Neural cell (in vitro differentiated cells): ENCODE measurements around the gene IL19. TPM values are rescaled to one million over a fixed set of nuclear protein-coding genes. Genes with fewer than 3 reads are reported as not detected.

Source experiments
- H2AFZ ChIP-seq: fragments of 200-600, 300-800 bp; sonication (generic), shearing (Covaris generic); 2 replicates; pipeline ENCODE4 v1.6.0; 2014; ENCODE audit warnings: low read depth, mild to moderate bottlenecking, antibody characterized with exemption, low read length, moderate library complexity
- H3F3A ChIP-seq: fragments of 200-600 bp; shearing (Covaris generic); 2 replicates; pipeline ENCODE4 v1.6.1; 2016; ENCODE audit warnings: mild to moderate bottlenecking, moderate library complexity, mixed read lengths, antibody characterized with exemption, low read length; ENCODE audit not compliant: insufficient read depth, poor library complexity, severe bottlenecking
- H3K27ac ChIP-seq: fragments of 200-600, 300-800 bp; sonication (generic), shearing (Covaris generic); 2 replicates; pipeline ENCODE4 v1.5.1; 2014; ENCODE audit warnings: mild to moderate bottlenecking, low read length, moderate library complexity
- H3K27me3 ChIP-seq: fragments of 300-800, 200-600 bp; sonication (generic), shearing (Covaris generic); 2 replicates; pipeline ENCODE4 v1.6.0; 2014; ENCODE audit warnings: mild to moderate bottlenecking, low read depth, low read length, moderate library complexity; ENCODE audit not compliant: insufficient read depth
- H3K36me3 ChIP-seq: fragments of 300-800, 200-600 bp; sonication (generic), shearing (Covaris generic); 2 replicates; pipeline ENCODE4 v1.5.1; 2014; ENCODE audit warnings: mild to moderate bottlenecking, antibody characterized with exemption, low read length, moderate library complexity; ENCODE audit not compliant: insufficient read depth
- H3K4me2 ChIP-seq: fragments of 300-800, 200-600 bp; sonication (generic), shearing (Covaris generic); 2 replicates; pipeline ENCODE4 v1.6.0; 2014; ENCODE audit warnings: mild to moderate bottlenecking, low read length
- H3K4me3 ChIP-seq: fragments of 300-800, 200-600 bp; sonication (generic), shearing (Covaris generic); 2 replicates; pipeline ENCODE4 v1.5.1; 2014; ENCODE audit warnings: mild to moderate bottlenecking, low read length, moderate library complexity
- H3K79me2 ChIP-seq: fragments of 200-600 bp; shearing (Covaris generic); replicated peaks from 2 replicates; pipeline ENCODE4 v1.6.0; 2014; ENCODE audit warnings: mild to moderate bottlenecking, low read length, moderate library complexity; ENCODE audit not compliant: insufficient read depth
- H3K9ac ChIP-seq: fragments of 300-800, 200-600 bp; sonication (generic), shearing (Covaris generic); 2 replicates; pipeline ENCODE4 v1.6.1; 2016; ENCODE audit warnings: mild to moderate bottlenecking, low read length, mixed read lengths
- H3K9me2 ChIP-seq: fragments of 200-600 bp; shearing (Covaris generic); 2 replicates; pipeline ENCODE4 v1.6.1; 2016; ENCODE audit warnings: mild to moderate bottlenecking, low read length, mixed read lengths; ENCODE audit not compliant: insufficient read depth
- H3K9me3 ChIP-seq: fragments of 200-600, 300-800 bp; sonication (generic), shearing (Covaris generic); 2 replicates; pipeline ENCODE4 v1.6.1; 2016; ENCODE audit warnings: mild to moderate bottlenecking, mixed run types, low read length, moderate library complexity, mixed read lengths
- H4K20me1 ChIP-seq: fragments of 200-600 bp; shearing (Covaris generic); 2 replicates; pipeline ENCODE4 v1.6.1; 2016; ENCODE audit warnings: mild to moderate bottlenecking, mixed run types; ENCODE audit not compliant: insufficient read depth
- CTCF ChIP-seq: fragments of 450-650 bp; IDR thresholded peaks from 2 replicates; pipeline ENCODE4 v1.5.1; 2014; ENCODE audit warnings: antibody characterized with exemption, mild to moderate bottlenecking, moderate library complexity; ENCODE audit not compliant: poor library complexity, severe bottlenecking
- EP300 ChIP-seq: fragments of 450-650 bp; conservative IDR thresholded peaks from 2 replicates; pipeline ENCODE4 v1.6.1; 2014; ENCODE audit warnings: antibody characterized with exemption, mild to moderate bottlenecking, moderate library complexity; ENCODE audit not compliant: poor library complexity, severe bottlenecking
- EZH2 ChIP-seq: fragments of 200-600, 300-800 bp; shearing (Covaris generic), sonication (generic); IDR thresholded peaks from 2 replicates; pipeline ENCODE4 v1.6.1; 2014; ENCODE audit warnings: antibody characterized with exemption, low read length, borderline replicate concordance, mild to moderate bottlenecking; ENCODE audit not compliant: insufficient read depth, poor library complexity, severe bottlenecking
- MXI1 ChIP-seq: fragments of 450-650 bp; conservative IDR thresholded peaks from 2 replicates; pipeline ENCODE4 v1.6.1; 2014; ENCODE audit warnings: antibody characterized with exemption, mild to moderate bottlenecking; ENCODE audit not compliant: poor library complexity, severe bottlenecking
- POLR2AphosphoS5 ChIP-seq: IDR thresholded peaks from 2 replicates; pipeline ENCODE4 v1.6.1; 2012
- RAD21 ChIP-seq: fragments of 450-650 bp; conservative IDR thresholded peaks from 2 replicates; pipeline ENCODE4 v1.6.1; 2014; ENCODE audit warnings: antibody characterized with exemption, mild to moderate bottlenecking, moderate library complexity
- SMC3 ChIP-seq: fragments of 450-650 bp; conservative IDR thresholded peaks from 2 replicates; pipeline ENCODE4 v1.6.1; 2014; ENCODE audit warnings: antibody characterized with exemption, mild to moderate bottlenecking, moderate library complexity; ENCODE audit not compliant: poor library complexity
- TAF1 ChIP-seq: IDR thresholded peaks from 2 replicates; pipeline ENCODE4 v1.6.1; 2012; ENCODE audit warnings: low read depth
- polyA minus RNA-seq: library from RNA; depleted of rRNA, polyadenylated mRNA; stranded (reverse); fragments of >200 nt; gene quantifications from 2 replicates; pipeline ENCODE4 v1.2.3, GENCODE V29; 2014
- polyA plus RNA-seq: library from polyadenylated mRNA; depleted of rRNA; stranded (reverse); fragments of >200 nt; gene quantifications from 2 replicates; pipeline ENCODE4 v1.2.3, GENCODE V29; 2014
- TF ChIP-seq, protein P1 (sequence below): IDR thresholded peaks from 2 replicates; pipeline ENCODE4 v1.6.1; 2012; ENCODE audit warnings: borderline replicate concordance

IL19 gene
- polyA plus RNA-seq, result not detected in 2 replicates
- polyA minus RNA-seq, result not detected in 2 replicates

- TF ChIP-seq CTCF, result no peak
- TF ChIP-seq MXI1, result no peak
- no peak for TF ChIP-seq RAD21
- TF ChIP-seq EP300, result no peak
- TF ChIP-seq EZH2, result no peak
- TF ChIP-seq, protein P1, sequence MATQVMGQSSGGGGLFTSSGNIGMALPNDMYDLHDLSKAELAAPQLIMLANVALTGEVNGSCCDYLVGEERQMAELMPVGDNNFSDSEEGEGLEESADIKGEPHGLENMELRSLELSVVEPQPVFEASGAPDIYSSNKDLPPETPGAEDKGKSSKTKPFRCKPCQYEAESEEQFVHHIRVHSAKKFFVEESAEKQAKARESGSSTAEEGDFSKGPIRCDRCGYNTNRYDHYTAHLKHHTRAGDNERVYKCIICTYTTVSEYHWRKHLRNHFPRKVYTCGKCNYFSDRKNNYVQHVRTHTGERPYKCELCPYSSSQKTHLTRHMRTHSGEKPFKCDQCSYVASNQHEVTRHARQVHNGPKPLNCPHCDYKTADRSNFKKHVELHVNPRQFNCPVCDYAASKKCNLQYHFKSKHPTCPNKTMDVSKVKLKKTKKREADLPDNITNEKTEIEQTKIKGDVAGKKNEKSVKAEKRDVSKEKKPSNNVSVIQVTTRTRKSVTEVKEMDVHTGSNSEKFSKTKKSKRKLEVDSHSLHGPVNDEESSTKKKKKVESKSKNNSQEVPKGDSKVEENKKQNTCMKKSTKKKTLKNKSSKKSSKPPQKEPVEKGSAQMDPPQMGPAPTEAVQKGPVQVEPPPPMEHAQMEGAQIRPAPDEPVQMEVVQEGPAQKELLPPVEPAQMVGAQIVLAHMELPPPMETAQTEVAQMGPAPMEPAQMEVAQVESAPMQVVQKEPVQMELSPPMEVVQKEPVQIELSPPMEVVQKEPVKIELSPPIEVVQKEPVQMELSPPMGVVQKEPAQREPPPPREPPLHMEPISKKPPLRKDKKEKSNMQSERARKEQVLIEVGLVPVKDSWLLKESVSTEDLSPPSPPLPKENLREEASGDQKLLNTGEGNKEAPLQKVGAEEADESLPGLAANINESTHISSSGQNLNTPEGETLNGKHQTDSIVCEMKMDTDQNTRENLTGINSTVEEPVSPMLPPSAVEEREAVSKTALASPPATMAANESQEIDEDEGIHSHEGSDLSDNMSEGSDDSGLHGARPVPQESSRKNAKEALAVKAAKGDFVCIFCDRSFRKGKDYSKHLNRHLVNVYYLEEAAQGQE, result no peak
- TF ChIP-seq POLR2AphosphoS5, result no peak
- TF ChIP-seq SMC3, result no peak
- no peak for TF ChIP-seq TAF1
- H2AFZ ChIP-seq, result no peak within 1 kb of the TSS
- no peak within 1 kb of the TSS for H3K9ac ChIP-seq
- H3K27ac ChIP-seq, result no peak within 1 kb of the TSS
- H3K4me2 ChIP-seq, result no peak within 1 kb of the TSS
- H3K27me3 ChIP-seq, result no peaks in the 10 kb centered on the region
- no peaks in the 10 kb centered on the region for H4K20me1 ChIP-seq
- no peaks in the 10 kb centered on the region for H3K9me3 ChIP-seq
- H3K4me3 ChIP-seq, result no peak within 1 kb of the TSS
- no peaks in the 10 kb centered on the region for H3K79me2 ChIP-seq
- no peaks in the 10 kb centered on the region for H3K36me3 ChIP-seq
- no peaks in the 10 kb centered on the region for H3F3A ChIP-seq
- no peaks in the 10 kb centered on the region for H3K9me2 ChIP-seq
Measured at GRCh38 chr1:206770531-206771337, at the start of gene IL19. IL19 (plus strand) TSS chr1:206770773; CDS start chr1:206836663, 65,890 bp downstream.

GRCh38 chr1:206721454-206721853 is 49.1 kb upstream of the IL19 start:
- Histone ChIP-seq H3K9me2 (no peaks in the 10 kb centered on the region), H3K27me3 (no peaks in the 10 kb centered on the region), H4K20me1 (no peaks in the 10 kb centered on the region), H3K79me2 (peaks cover 12% of the 10 kb centered on the region), H3F3A (no peaks in the 10 kb centered on the region), H3K36me3 (no peaks in the 10 kb centered on the region), H3K27ac (no peak overlapping the region), H3K9me3 (no peaks in the 10 kb centered on the region), H2AFZ (no peak overlapping the region), H3K4me2 (no peak overlapping the region), H3K4me3 (no peak overlapping the region), H3K9ac (no peak overlapping the region)
- no peak for TF ChIP-seq TAF1
- TF ChIP-seq SMC3, result no peak
- TF ChIP-seq EZH2, result no peak
- TF ChIP-seq CTCF, result no peak
- TF ChIP-seq MXI1, result no peak
- TF ChIP-seq RAD21, result no peak
- TF ChIP-seq, protein P1, result no peak
- TF ChIP-seq POLR2AphosphoS5, result no peak
